ENCODE measurements around the gene CLK3.
A peak's percentile ranks its signal among the peaks of the same experiment; 100 is the strongest.

Gene CLK3

DNA sequence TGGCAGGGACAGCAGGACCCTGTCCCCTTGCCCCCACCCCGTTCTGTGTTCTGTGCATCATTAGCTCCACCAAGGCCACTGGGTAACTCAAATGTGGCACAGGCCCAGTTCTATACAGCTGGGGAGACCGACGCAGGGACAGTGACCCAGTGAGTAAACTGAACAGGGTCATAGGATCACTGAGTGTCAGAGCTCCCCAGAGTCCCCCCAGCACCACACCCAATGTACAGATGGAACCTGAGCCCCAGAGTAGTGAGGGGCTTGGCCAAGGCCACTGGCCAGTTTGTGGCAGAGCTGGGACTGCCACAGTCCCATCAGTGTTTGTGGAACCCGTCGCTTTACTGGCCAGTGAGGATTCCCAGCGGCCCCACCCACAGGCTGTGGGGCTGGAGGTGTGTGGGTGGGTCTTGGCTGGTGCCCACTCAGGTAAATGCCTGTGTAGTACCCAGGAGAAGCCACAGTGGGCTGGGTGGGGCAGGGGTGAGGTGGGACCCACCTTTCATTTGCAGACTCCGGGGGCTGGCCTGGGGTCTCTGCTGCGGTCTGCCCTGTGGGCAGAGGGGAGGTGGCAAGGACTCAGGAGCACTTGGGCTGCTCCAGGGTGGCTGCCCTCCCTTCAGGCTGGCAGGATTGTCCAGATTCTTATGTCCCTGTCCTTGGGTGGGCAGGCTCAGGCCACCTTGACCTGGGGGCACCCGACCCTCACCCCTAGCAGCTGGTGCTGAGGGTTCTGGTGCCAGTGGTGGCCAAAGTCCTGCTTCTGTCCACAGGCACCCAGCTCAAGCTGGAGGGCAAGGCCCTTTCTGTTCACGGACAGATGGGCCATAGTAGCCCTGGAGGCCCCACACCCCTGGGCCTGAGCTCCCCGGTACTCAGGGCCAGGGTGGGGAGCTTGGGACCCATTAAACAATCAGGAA, 11.6 kb upstream of the CLK3 start:
- no peak for DNase-seq

DNA sequence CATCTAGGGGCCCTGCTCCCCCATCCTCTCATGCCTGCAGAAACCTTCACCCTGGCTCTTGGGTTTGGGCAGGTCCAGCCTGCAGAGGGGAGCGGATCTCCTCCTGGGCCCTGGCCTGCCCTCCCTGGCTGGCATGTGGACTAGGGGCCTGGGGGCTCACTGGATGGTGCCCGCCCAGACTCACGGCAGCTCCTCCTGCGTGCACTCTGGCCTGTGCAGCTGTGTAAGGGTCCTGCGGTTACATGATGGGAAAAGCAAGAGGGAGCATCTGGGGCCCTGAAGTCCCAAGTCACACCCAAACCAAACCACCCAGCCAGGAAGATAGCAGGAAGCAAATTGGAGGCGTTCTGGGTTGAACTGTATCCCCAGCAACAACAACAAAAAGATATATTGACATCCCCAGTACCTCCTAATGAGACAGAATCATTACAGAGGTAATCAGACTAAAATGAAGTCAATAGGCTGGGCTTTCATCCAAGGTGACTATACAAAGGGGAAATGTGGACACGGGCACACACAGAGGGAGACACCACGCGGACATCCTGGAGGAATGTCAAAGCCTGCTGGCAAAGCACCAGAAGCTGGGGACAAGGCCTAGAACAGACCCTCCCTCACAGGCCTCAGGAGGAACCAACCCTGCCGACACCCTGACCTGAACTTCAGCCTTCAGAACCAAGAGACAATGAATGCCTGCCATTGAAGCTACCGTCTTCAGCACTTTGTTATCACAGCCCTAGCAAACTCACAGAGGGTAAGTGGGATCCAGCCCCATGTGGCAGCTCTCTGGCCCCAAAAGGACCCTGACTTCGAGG, 10.4 kb upstream of the CLK3 start:
- no peak for DNase-seq

- no peak for DNase-seq
Measured at GRCh38 chr15:74605795-74606150, 9.9 kb upstream of the CLK3 start.

GRCh38 chr15:74608786-74609185, 6.8 kb upstream of the CLK3 start:
- DNase-seq: no peak

DNA sequence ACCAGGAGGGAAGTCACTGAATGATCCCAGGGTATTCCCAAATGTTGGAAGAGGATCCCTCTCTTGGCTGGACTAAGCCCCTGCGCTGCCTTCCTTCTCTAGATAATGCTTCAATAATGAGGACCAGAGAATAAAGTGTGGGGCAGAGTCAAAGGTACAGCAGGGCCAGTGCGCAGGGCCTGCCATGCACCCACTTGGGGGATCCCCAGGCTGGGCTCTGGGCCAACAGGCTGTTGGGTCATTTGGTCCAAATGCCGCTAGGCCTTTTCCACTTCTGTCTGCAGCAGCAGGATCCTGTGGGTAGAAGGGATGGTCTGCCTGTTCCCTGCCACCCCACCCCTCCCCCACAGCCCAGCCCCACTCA, 5.7 kb upstream of the CLK3 start:
- DNase-seq: no peak

DNA sequence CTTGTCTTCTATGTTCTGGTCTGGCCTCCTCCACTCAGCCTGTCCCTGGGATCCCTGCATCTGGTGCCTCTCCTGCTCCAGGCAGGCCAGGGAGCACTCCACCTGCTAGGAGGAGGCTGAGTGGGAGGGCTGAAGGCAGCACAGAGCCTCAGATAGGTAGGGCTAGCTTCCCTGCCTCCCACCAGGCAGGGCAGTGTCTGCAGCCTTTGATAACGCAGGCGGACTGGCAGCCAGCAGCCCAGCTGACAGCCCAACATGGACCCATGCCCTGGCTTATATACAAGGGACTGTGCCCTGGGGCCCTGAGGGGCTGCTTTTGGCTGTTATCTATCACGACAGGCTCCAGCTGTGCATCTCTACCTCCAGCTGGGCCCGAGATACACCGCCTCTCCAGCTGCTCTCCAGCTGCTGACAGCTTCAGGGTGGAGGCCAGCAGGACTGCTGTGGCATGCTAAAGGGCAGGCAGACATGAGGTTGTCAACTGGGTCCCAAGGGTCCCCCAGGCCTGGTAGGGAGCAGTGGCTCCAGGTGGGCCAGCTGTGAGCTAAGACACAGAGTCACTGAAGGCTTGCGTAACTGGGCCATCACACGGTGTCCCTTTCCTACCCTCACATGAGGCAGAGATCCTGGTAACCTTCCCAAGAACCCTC, 5.2 kb upstream of the CLK3 start:
- DNase-seq: no peak

GRCh38 chr15:74611341-74611740, 4.3 kb upstream of the CLK3 start:
- no peak for DNase-seq

DNA sequence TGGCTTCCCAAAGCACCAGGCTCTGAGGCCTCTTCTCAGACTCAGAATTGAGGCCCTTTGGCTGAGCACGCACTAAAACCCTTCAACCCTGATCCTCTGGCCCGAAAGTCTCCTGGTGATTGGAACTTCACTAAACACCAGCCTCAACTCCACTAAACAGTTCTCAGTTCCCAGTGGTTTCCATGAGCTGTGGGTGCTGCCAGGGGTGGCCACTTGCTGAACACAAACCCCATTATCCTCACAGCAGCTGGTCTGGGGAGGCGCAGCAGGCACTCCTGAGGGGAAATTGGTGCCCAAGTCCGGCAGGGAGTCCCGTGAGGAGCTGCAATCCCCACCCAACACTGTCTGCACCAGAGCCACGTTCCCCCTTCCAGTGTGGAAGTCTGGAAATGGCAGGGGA, 3.8 kb upstream of the CLK3 start:
- no peak for DNase-seq

- no peak for DNase-seq
Measured at GRCh38 chr15:74612677-74613076, 3.0 kb upstream of the CLK3 start.

GRCh38 chr15:74613089-74613952, 2.3 kb upstream of the CLK3 start:
- no peak for DNase-seq

GRCh38 chr15:74613953-74614743, 1.5 kb upstream of the CLK3 start:
- DNase-seq: no peak

- peak; percentile 50 to 86 (median 64) for DNase-seq
Measured at GRCh38 chr15:74614744-74615507, 710 bp upstream of the CLK3 start.

DNA sequence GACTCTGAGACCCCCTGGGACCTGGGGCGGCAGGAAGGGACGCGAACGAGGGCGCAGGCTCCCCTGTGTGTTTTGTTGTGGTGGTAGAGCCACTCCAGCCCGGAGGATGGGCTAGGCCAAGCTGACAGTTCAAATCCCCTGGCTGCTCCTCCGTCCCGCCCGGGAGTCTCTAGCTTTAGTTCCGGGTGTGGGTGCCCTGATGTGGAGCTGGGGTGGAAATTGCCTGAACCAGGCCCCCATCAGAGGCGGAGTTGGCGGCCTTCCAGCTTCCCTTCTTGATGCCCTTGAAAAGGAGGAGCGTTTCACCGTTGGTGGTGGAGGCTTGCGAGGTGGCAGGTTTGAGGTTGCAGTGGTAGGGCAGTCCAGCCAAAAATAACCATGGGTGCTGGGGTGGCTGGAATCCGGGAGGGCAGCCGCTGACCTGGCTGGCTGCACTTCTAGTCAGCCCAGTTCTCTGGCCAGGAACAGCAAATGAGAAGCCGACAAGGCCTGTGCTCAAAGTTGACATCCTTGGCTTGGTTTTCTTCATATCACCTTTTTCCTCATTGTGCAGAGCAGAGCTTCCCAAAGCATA, 817 bp downstream of the CLK3 start:
- DNase-seq: peak; percentile 18 to 62 (median 46)

DNA sequence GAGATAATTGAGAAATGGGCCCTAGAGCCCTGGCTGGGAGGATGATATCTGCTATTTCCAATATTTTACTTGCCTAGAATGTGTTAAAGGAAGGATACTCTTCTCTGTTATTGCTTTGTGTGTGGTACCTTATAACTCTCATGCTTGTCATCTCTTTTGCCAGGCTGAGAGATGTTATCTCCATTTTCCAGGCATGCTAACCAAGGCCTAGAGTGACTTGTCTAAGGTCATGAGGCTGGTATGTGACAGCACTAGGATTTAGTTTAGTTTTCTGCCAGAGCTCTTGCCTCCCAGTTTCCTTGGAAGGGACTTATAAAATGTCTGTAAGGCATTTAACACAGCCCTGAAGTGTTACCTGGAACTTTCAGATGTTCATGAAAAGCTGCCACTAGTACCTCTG, 1.4 kb downstream of the CLK3 start:
- DNase-seq: no peak

DNA sequence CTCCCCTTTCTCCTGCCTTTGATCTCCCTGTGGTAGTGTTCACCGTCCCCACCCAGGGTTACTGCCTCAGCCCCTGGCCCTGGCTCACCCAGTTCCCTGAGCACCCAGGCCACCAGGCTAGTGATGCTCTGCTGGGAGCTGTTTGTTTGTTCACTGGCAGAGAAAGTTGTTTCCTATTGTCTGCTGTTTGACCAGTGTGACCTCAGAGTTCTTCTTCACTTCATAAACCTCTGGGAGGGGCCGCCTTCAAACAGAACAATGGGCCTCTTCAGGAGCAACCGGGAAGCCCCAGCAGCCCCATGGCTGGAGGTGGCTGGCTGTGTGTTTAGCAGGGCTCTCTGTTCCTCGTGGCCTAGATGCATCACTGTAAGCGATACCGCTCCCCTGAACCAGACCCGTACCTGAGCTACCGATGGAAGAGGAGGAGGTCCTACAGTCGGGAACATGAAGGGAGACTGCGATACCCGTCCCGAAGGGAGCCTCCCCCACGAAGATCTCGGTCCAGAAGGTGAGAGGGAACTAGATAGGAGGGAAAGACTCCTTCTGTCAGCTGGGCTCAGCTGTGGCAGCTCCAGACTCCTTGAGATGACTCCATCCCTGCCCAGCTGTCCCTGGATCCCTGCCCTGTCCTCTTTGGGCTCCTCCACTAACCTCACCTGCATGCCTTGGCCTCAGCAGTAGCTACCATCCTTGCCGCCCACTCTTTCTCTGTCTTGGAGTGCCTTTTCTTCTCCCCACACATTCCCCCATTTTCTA, 3.4 kb downstream of the CLK3 start:
- DNase-seq: no peak

DNA sequence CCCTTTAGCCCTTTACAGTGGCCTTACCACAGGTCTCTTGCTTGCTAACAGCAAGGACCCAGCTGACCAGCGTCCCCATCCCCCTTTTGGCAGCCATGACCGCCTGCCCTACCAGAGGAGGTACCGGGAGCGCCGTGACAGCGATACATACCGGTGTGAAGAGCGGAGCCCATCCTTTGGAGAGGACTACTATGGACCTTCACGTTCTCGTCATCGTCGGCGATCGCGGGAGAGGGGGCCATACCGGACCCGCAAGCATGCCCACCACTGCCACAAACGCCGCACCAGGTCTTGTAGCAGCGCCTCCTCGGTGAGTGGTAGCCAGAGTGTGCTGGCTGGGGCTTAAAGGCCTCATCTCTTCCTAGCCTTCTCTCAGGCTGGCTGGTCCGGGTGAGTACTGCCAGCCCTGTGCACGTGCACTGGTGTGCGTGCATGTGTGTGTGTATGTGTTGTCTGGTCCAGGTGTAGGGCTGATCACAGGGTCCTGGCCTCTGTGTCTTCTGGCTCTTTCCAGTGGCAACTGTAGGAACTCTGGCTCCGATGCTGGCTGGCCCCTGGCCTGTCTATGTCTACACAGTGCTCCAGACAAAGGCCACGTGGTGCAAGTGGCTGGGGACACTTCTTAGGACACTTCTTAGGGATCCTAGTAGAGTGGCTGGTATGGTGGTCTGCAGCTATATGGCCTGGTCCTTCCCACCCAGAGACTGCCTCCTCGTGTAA, 4.4 kb downstream of the CLK3 start:
- DNase-seq: no peak

DNA sequence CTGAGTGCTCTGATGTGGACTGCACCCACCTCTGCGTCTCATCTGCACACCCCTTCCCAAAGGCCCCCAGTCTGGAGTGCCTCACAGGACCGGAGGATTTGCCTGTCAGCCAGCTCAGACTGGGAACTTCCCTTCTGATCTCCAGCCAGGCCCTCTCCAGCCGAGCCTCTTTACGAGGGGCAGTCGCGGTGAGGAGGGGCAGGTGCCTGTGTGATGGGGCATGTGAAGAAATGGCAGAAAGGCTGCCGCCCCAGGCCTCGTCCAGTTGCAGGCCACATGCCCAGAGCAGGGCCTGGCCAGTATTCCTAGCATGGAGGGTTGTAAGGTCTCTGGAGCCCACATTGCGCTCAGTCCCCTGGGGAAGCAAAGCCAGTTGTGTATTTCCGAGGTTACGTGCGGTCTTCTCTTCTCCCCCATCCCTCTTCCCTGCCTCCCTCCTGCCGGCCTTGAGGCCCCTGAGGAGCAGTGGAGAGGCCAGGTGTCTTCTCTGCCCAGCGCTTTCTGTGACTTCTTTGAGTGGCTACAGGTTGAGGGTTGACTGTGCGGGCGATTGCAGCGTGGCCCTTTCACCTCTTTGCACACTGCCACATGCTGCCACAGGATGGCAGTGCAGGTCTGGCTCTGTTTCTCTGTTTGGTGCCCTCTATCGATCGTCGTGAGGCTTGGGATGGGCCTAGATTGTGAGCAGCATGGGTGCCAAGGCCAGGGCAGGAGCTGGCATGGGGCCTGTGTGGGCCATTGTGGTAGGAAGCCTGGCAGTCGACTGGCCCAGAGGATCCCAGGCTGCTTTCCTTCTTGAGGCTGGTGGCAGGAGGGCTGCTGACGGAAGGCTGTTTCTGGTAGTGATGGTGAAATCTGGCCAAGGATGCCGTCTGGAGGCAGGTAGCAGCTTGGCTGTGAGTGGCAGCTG, 5.3 kb downstream of the CLK3 start:
- peak; percentile 28 to 51 (median 34) for DNase-seq

GRCh38 chr15:74621546-74621920, 5.9 kb downstream of the CLK3 start:
- DNase-seq: no peak
